HG03565 (cell line): ENCODE data around the gene NEB.

Experiments
- ATAC-seq: cut with Tn5 transposase; IDR thresholded peaks from one replicate; pipeline ENCODE4 v1.9.1; 2021; ENCODE audit warnings: mild to moderate bottlenecking, moderate library complexity; ENCODE audit not compliant: unreplicated experiment

Gene NEB

GRCh38 chr2:151486053-151486452, 248.2 kb downstream of the NEB start:
- ATAC-seq: no peak

DNA sequence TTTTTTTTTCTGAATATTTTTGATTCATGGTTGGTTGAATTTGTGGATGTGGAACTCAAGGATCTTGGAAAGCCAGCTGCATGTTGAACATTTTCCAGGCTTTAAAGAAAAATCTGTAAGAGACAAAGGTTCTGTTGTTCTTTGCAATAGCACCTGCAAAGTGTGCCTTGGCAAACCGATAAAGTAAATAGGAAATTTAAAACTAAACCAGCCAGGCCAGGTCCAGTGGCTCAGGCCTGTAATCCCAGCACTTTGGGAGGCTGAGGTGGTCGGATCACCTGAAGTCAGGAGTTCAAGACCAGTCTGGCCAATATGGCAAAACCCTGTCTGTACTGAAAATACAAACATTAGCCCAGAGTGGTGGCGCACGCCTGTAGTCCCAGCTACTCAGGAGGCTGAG, 250.2 kb downstream of the NEB start:
- ATAC-seq: no peak

DNA sequence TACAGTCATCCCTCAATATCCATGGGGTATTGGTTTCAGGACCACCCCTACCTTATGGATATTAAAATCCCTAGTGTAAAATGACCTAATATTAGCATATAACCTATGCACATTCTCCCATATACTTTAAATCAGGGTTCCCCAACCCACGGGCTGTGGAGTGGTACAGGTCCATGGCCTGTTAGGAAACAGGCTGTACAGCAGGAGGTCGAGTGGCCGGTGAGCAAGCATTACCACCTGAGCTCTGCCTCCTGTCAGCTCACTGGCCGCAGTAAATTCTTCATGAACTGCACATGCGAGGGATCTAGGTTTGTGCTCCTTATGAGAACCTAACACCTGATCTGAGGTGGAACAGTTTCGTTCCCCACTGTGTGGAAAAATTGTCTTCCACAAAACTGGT, 250.7 kb downstream of the NEB start:
- no peak for ATAC-seq

GRCh38 chr2:151482171-151482725, 252.0 kb downstream of the NEB start:
- no peak for ATAC-seq

GRCh38 chr2:151481744-151482143, 252.5 kb downstream of the NEB start:
- ATAC-seq: no peak

GRCh38 chr2:151478011-151478410, 256.3 kb downstream of the NEB start:
- ATAC-seq: no peak

DNA sequence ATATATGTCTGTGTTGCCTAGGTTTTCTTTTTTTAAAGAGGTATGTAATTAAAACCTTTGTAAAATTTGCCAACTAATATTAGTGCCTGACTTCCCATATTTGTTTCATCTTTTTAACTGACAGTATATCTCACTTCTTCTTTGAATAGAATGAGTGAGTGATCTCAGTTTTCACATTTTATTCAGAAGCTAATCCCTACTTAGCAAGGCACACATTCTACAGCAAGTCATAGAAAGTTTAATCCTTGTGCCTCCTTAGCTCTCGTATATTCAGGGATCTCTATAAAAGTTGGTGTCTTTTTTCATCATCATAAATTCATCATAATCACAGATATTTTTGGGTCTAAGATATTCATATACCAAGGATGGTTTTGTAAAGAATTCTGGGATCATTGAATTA, 258.0 kb downstream of the NEB start:
- ATAC-seq: no peak

DNA sequence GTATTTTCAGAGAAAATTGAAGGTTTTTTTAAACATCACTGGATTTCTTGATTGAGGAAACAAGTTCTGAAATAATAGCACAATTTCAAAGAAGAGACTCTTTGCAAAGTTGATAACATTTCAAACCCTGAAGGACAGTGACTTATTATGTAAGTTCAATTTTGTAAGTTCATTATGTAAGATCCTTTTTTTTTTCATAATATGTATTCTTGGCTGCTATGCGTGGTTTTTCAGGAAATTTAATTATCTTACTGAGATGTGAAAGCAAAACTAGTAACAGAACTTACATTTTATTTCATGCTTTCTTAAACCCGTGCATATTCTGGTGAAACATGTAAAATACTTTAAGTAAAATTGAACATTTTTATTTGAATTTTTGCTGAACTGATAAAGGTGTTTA, 259.2 kb downstream of the NEB start:
- ATAC-seq: no peak

DNA sequence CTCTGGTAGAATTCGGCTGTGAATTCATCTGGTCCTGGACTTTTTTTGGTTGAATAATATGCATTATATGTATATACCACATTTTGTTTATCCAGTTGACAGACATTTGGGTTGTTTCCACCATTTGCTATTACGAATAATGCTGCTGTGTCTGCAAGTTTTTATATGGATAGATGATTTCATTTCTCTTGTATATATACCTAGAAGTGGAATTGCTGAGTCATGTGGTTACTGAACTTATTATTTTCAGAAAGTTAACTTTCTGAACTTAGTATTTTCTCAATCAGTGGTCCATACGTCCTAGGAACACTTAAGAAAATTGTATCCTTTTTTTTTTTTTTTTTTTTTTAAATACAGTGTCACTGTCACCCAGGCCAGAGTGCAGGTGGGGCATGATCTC, 261.3 kb downstream of the NEB start:
- ATAC-seq: no peak

- ATAC-seq: no peak
These were observed 263.7 kb downstream of the NEB start for GRCh38 chr2:151470556-151470955.

- no peak for ATAC-seq
These were observed 268.5 kb downstream of the NEB start for GRCh38 chr2:151465771-151466170.

DNA sequence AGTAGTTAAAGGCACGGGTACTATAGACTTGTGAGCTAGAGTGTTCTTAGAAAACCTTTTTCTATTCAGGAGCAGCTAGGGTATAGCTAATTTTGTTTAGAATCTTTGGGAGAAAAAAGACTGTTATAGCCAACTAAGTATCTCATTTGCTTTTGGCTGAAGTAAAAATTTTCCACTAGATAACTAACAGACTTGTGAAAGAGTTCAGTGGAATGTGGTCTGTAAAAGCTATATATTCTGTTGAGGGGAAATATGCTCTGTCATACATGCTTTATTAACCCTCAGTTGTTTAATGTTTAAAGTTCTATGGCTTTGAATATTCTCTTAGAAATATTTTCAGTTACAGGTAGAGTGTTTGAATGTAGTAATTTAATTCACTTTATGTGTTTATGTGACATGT, 274.9 kb downstream of the NEB start:
- ATAC-seq: no peak

DNA sequence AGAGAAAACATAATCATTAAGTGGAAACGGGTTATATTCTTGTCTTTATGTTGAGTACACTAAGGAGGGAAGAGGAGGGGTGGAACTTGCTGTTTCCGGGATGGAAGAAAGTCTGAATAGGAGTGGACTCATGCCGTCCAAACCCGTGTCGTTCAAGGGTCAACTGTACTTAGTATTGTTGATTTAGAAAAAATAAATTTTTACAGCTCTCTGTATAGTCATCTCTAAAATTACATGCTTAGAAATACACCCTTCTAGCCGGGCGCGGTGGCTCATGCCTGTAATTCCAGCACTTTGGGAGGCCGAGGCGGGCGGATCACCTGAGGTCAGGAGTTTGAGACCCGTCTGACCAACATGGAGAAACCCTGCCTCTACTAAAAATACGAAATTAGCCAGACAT, 295.1 kb downstream of the NEB start:
- no peak for ATAC-seq

DNA sequence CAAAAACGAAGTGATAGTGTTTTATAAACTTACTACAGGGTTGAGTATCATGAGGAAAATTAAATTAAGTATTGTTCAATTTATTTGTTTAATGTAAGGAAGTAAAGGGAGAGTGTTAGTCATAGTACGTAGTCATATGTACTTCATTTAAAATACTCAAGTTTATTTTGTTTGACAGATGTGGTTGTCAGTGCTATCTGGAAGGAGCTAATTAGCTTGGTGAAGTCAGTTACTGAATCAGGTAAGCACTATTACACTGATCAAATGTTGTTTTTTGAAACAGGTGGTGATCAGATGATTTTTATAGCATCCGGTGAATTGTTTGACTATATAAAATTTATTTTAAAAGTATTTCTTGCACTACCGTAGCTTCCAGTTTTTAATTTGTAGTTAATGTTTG, 295.8 kb downstream of the NEB start:
- no peak for ATAC-seq

GRCh38 chr2:151437630-151438029, 296.6 kb downstream of the NEB start:
- no peak for ATAC-seq
